Measurements from ENCODE around the gene STK32C.

The STK32C gene

DNA sequence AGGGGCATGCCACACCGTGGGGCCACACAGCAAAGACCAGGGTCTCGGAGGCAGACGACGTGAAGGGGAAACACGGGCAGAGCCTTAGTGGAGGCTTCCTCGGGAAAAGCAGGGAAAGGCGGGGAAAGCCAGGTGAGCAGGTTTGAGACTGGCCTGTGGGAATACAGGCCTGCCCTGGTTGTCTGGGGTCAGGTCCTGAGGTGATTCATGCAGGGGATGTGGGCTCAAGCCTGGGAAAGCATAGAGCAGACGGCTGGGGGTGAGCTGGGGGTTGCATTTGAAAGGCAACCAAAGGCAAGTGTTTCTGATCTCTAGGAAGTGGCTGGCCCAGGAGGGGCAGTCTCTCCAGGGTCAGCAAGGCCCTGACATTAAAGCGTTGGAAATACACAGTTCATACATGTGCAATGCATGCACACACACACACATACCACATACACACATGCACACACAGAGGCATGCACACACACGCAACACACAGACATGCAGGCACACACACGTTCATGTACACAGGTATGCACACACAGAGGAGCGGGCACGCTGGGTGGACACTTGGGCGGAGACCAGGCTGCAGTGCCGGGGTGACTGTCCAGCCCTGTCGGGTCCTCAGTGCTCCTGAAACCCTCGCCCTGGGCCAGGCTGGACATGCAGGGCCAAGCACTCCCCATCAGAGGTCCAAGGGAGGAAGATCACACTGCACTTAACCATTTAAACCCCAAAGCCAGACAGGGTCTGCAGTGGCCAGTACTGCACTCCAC is 69.2 kb downstream of the STK32C start:
- TF ChIP-seq TAF1 (IDR thresholded peaks at IDR 0.05; ENCODE audit: borderline replicate concordance, insufficient read depth, low read length) (no peak), FOXP2 (optimal IDR thresholded peaks at IDR 0.05; ENCODE audit: borderline replicate concordance, extremely low read depth, extremely low read length, insufficient read depth) (no peak), POLR2AphosphoS5 (IDR thresholded peaks at IDR 0.05; ENCODE audit: low read depth, low read length) (no peak), SIN3A (IDR thresholded peaks at IDR 0.05; ENCODE audit: borderline replicate concordance, insufficient read depth, low read length) (no peak)
- TF ChIP-seq, protein P1, sequence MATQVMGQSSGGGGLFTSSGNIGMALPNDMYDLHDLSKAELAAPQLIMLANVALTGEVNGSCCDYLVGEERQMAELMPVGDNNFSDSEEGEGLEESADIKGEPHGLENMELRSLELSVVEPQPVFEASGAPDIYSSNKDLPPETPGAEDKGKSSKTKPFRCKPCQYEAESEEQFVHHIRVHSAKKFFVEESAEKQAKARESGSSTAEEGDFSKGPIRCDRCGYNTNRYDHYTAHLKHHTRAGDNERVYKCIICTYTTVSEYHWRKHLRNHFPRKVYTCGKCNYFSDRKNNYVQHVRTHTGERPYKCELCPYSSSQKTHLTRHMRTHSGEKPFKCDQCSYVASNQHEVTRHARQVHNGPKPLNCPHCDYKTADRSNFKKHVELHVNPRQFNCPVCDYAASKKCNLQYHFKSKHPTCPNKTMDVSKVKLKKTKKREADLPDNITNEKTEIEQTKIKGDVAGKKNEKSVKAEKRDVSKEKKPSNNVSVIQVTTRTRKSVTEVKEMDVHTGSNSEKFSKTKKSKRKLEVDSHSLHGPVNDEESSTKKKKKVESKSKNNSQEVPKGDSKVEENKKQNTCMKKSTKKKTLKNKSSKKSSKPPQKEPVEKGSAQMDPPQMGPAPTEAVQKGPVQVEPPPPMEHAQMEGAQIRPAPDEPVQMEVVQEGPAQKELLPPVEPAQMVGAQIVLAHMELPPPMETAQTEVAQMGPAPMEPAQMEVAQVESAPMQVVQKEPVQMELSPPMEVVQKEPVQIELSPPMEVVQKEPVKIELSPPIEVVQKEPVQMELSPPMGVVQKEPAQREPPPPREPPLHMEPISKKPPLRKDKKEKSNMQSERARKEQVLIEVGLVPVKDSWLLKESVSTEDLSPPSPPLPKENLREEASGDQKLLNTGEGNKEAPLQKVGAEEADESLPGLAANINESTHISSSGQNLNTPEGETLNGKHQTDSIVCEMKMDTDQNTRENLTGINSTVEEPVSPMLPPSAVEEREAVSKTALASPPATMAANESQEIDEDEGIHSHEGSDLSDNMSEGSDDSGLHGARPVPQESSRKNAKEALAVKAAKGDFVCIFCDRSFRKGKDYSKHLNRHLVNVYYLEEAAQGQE (IDR thresholded peaks at IDR 0.05; ENCODE audit: insufficient read depth in 1 of 2, low read depth in 2 of 2, low read length in 2 of 2), result no peak

DNA sequence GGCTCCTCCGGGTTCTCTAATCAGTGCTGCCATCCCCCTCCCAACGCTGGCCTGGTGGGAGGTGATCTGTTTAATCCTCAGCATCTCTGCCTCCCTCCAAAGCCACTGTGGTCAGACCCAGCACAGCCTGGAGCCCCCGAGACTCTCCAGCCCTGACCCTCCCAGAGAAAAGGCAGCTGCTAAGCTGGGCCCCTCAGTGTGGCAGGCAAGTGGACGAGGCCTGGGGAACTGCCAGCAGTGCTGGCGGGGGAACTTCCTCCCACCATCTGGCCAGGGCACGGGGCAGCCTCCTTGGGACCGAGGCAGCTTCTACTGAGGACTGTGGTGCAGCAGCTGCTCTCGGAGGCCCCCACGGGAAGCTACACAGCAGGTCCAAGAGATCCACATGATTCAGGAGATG is 69.9 kb downstream of the STK32C start:
- no peak for TF ChIP-seq SIN3A (IDR thresholded peaks at IDR 0.05; ENCODE audit: borderline replicate concordance, insufficient read depth, low read length)

DNA sequence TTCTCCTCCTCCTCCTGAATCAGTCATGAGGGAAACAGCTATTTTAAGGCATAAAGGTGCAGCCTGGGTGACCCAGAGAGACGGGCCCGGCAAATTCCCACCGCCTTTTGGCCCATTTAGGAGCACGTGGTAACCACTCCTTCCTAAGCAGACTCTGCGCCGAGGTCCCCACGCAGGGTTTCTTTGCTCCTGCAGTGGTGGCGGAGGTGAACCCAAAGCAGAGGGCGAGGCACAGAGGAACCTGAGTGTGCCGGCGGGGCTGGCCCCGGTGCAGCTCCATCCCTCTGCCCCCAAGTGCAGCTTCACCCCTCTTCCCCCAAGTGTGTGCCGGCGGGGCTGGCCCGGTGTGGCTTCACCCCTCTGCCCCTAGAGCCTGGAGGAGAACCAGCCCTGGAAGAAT is 70.4 kb downstream of the STK32C start:
- no peak for TF ChIP-seq POLR2AphosphoS5 (IDR thresholded peaks at IDR 0.05; ENCODE audit: low read depth, low read length)
- TF ChIP-seq SIN3A (IDR thresholded peaks at IDR 0.05; ENCODE audit: borderline replicate concordance, insufficient read depth, low read length), result no peak
- TF ChIP-seq, protein P1 (IDR thresholded peaks at IDR 0.05; ENCODE audit: insufficient read depth in 1 of 2, low read depth in 2 of 2, low read length in 2 of 2), result no peak
- TF ChIP-seq FOXP2 (optimal IDR thresholded peaks at IDR 0.05; ENCODE audit: borderline replicate concordance, extremely low read depth, extremely low read length, insufficient read depth), result no peak
- TF ChIP-seq TAF1 (IDR thresholded peaks at IDR 0.05; ENCODE audit: borderline replicate concordance, insufficient read depth, low read length), result no peak

DNA sequence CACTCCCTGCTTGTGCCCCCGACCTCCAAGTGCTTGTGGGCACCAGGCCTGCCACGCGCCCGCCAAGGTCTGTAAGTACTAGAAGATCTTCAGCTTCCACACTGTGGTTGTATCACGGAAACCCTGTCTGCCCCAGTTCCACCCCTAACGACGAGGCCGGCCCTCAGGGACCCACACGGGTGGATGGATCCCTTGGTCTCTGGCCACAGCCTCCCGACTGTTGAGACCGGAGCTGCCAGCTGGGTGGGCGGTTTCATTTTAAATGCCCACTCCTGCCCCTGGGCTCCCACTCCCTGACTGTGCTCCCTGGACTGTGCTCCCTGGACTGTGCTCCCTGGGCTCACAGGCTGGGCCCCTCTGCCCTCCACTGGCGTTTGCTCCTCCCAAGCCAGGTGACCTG is 70.9 kb downstream of the STK32C start:
- TF ChIP-seq TAF1 (IDR thresholded peaks at IDR 0.05; ENCODE audit: borderline replicate concordance, insufficient read depth, low read length), result no peak
- TF ChIP-seq, protein P1 (IDR thresholded peaks at IDR 0.05; ENCODE audit: insufficient read depth in 1 of 2, low read depth in 2 of 2, low read length in 2 of 2), result no peak
- no peak for TF ChIP-seq SIN3A (IDR thresholded peaks at IDR 0.05; ENCODE audit: borderline replicate concordance, insufficient read depth, low read length)
- TF ChIP-seq POLR2AphosphoS5 (IDR thresholded peaks at IDR 0.05; ENCODE audit: low read depth, low read length), result no peak
- no peak for TF ChIP-seq FOXP2 (optimal IDR thresholded peaks at IDR 0.05; ENCODE audit: borderline replicate concordance, extremely low read depth, extremely low read length, insufficient read depth)

DNA sequence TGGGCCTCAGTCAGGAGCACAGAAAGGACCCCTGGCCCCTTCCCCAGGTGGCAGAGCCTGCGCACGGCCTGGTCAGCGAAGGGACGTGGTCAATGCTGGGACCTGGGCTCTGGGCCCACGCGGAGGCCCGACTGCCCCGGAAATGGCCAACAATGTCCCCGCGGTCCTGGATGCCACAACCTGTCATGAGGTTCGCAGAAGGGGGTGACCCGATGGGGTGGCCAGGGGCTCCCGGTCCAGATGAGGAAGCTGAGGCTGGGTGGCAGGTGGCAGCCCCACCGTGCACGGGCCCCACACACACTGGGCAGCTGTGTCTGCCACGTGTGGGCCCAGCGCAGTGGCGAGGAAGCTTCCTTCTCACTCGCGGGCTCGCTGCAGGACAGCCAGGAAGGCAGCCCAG is 71.6 kb downstream of the STK32C start:
- TF ChIP-seq SIN3A (IDR thresholded peaks at IDR 0.05; ENCODE audit: borderline replicate concordance, insufficient read depth, low read length) (no peak), FOXP2 (optimal IDR thresholded peaks at IDR 0.05; ENCODE audit: borderline replicate concordance, extremely low read depth, extremely low read length, insufficient read depth) (no peak), POLR2AphosphoS5 (IDR thresholded peaks at IDR 0.05; ENCODE audit: low read depth, low read length) (no peak), TAF1 (IDR thresholded peaks at IDR 0.05; ENCODE audit: borderline replicate concordance, insufficient read depth, low read length) (no peak)
- TF ChIP-seq, protein P1 (IDR thresholded peaks at IDR 0.05; ENCODE audit: insufficient read depth in 1 of 2, low read depth in 2 of 2, low read length in 2 of 2), result no peak

Measured in PFSK-1 (cell line).